ENCODE results near the gene CCDC134. TPM values are rescaled to one million over a fixed set of nuclear protein-coding genes. Genes with fewer than 3 reads are reported as not detected.

The CCDC134 gene
- total and polyA plus RNA-seq, 2 of the 8 experiments (the other 6 are each of a cell fraction or from before 2014, with no cell fraction given), result 7.7 to 20.0 TPM

GRCh38 chr22:41799486-41800347, 762 bp upstream of the CCDC134 start:
- ChIA-PET CTCF (ENCODE audit: partially characterized antibody) (interaction anchor here (0.6 to 3.8 kb wide), 10 partner anchors 37 to 276 kb away, joined by 3 to 20 read pairs (median 4); partner anchors contain the start of gene MEI1), POLR2A (ENCODE audit: partially characterized antibody) (interaction anchor here (0.7 to 3.1 kb wide), 27 partner anchors 8 to 265 kb away, joined by 3 to 30 read pairs (median 5); partner anchors contain the start of gene SREBF2)
- Histone ChIP-seq H3K27me3 (replicated peaks in 1 of 4; ENCODE audit: control insufficient read depth in 3 of 4, extremely low read depth in 1 of 4, insufficient read depth in 3 of 4, low read length in 3 of 4) (no peaks in the 10 kb centered on the region), H2BK20ac (ENCODE audit: low read length) (no peak overlapping the region), H3K4me3 (ENCODE audit: extremely low read depth in 1 of 4, insufficient read depth in 2 of 4, low read depth in 3 of 4, low read length in 4 of 4) (peak overlapping the region; percentile 78 to 91 (median 86)), H2AK5ac (ENCODE audit: low read depth, low read length) (0 out of 2 replicates have a peak overlapping the region, but pooled peaks have one; percentile 48), H3K14ac (ENCODE audit: insufficient read length) (no peak overlapping the region), H3K36me3 (ENCODE audit: control insufficient read depth in 2 of 4, insufficient read depth in 4 of 4, low read length in 3 of 4) (no peaks in the 10 kb centered on the region), H2BK5ac (ENCODE audit: low read depth, low read length) (peak overlapping the region; percentile 88; the same call in 1 of the 2 replicates), H3K4me1 (replicated peaks in 1 of 4; ENCODE audit: control insufficient read depth in 3 of 4, insufficient read depth in 4 of 4, low read length in 3 of 4) (peaks cover 5 to 15% (median 8%) of the 10 kb centered on the region in 4 experiments), H4K91ac (replicated peaks; ENCODE audit: insufficient read length, low read length) (peak overlapping the region; percentile 85), H3K23me2 (ENCODE audit: low read depth, low read length) (peaks cover 14% of the 10 kb centered on the region), H2BK12ac (ENCODE audit: low read depth, low read length) (peak overlapping the region; percentile 92), H3K23ac (ENCODE audit: insufficient read length) (no peak overlapping the region), H4K20me1 (replicated peaks in 1 of 2; ENCODE audit: control insufficient read depth in 1 of 2, insufficient read depth in 2 of 2, low read length in 2 of 2) (peaks cover 0 to 6% of the 10 kb centered on the region in 2 experiments), H3K4ac (replicated peaks; ENCODE audit: insufficient read length, low read depth, low read length) (peak overlapping the region; percentile 79), H4K5ac (ENCODE audit: insufficient read length, low read depth, low read length) (peak overlapping the region; percentile 78), H3K18ac (ENCODE audit: extremely low read depth, low read length) (peak overlapping the region; percentile 95), H2AFZ (ENCODE audit: low read length) (peak overlapping the region; percentile 10; the same call in 1 of the 2 replicates), H3K9me3 (ENCODE audit: insufficient read depth in 2 of 2, low read depth in 1 of 2, low read length in 1 of 2) (no peaks in the 10 kb centered on the region), H3K56ac (replicated peaks; ENCODE audit: insufficient read length, low read depth, low read length) (peak overlapping the region; percentile 66), H3K79me2 (ENCODE audit: control insufficient read depth in 1 of 2, insufficient read depth in 2 of 2, low read length in 2 of 2) (peaks cover 0 to 23% of the 10 kb centered on the region in 2 experiments; a peak in 3 of 4 replicates), H3K4me2 (ENCODE audit: insufficient read depth in 1 of 2, low read depth in 2 of 2, low read length in 2 of 2) (peak overlapping the region; percentile 93 to 96), H4K8ac (ENCODE audit: extremely low read depth, insufficient read depth, low read length) (peak overlapping the region; percentile 90), H3K79me1 (ENCODE audit: low read depth, low read length) (peaks cover 3% of the 10 kb centered on the region; the same call in 1 of the 2 replicates), H3K9ac (replicated peaks in 1 of 4; ENCODE audit: extremely low read depth in 1 of 4, low read depth in 3 of 4, low read length in 3 of 4) (peak overlapping the region in 3 of 4 experiments; percentile 72 to 77 (median 77); a peak in 6 of 7 replicates), H3K27ac (ENCODE audit: low read depth, low read length) (peak overlapping the region; percentile 63; the same call in 1 of the 2 replicates), H2BK15ac (ENCODE audit: low read length) (no peak overlapping the region), H2BK120ac (replicated peaks; ENCODE audit: low read depth, low read length) (peak overlapping the region; percentile 47)
- 36% methylated on average over 38 of the region's 38 CpGs; no CpG with 5 or more reads in 1 of the 2 experiments for WGBS, 2 experiments (ENCODE audit: extremely low coverage in 1 of 2, insufficient coverage in 1 of 2, insufficient read length in 1 of 2, insufficient replicate concordance in 2 of 2, low coverage in 1 of 2, low lambda C conversion rate in 2 of 2, missing lambda C conversion rate in 1 of 2)
- peak in 1 of 2 experiments; percentile 67 for DNase-seq (ENCODE audit: low read depth in 1 of 2, low spot score in 2 of 2)
- FAIRE-seq, result no peak
- TF ChIP-seq NANOG (IDR thresholded peaks at IDR 0.05; ENCODE audit: insufficient read depth, low read depth, low read length, poor library complexity, severe bottlenecking), result no peak
- no peak for TF ChIP-seq ATF2 (IDR thresholded peaks at IDR 0.05; ENCODE audit: low read length)
- peak; percentile 47 for TF ChIP-seq BACH1 (IDR thresholded peaks at IDR 0.05; ENCODE audit: low read length)
- TF ChIP-seq MAX (IDR thresholded peaks at IDR 0.05), result peak; percentile 82
- TF ChIP-seq EGR1 (IDR thresholded peaks at IDR 0.05; ENCODE audit: borderline replicate concordance, low read depth, low read length), result no peak
- TF ChIP-seq PHF8 (conservative IDR thresholded peaks at IDR 0.05; ENCODE audit: low read depth, low read length), result no peak; the same call in 1 of the 2 replicates
- TF ChIP-seq USF2 (IDR thresholded peaks at IDR 0.05; ENCODE audit: low read length), result no peak

Measured in H1 (cell line).